Type B pancreatic cell (in vitro differentiated cells): ENCODE measurements around the gene CAMTA1. TPM values are rescaled to one million over a fixed set of nuclear protein-coding genes. Genes with fewer than 3 reads are reported as not detected.
A peak's percentile ranks its signal among the peaks of the same experiment; 100 is the strongest.

Source experiments
- DNase-seq: peaks from one replicate; pipeline ENCODE4 v3.0.0; 2021; ENCODE audit warnings: mixed read lengths; ENCODE audit not compliant: unreplicated experiment; ENCODE audit errors: extremely low spot score
- H3K27ac Mint-ChIP-seq: 2 replicates; pipeline ENCODE4 v1.8.0; 2021; ENCODE audit warnings: mild to moderate bottlenecking, mixed read lengths
- H3K27me3 Mint-ChIP-seq: 2 replicates; pipeline ENCODE4 v1.8.0; 2021; ENCODE audit warnings: mixed read lengths
- H3K36me3 Mint-ChIP-seq: 2 replicates; pipeline ENCODE4 v1.8.0; 2021; ENCODE audit warnings: mixed read lengths
- H3K4me1 Mint-ChIP-seq: one replicate; pipeline ENCODE4 v1.8.0; 2021; ENCODE audit warnings: mixed read lengths; ENCODE audit not compliant: unreplicated experiment
- H3K4me3 Mint-ChIP-seq: 2 replicates; pipeline ENCODE4 v1.8.0; 2021; ENCODE audit warnings: mild to moderate bottlenecking, mixed read lengths
- H3K9me3 Mint-ChIP-seq: 2 replicates; pipeline ENCODE4 v1.8.0; 2021; ENCODE audit warnings: mixed read lengths
- CTCF ChIP-seq: fragments of 200-600 bp; sonication (generic); conservative IDR thresholded peaks from 2 replicates; pipeline ENCODE4 v1.5.0; 2021; ENCODE audit warnings: antibody characterized with exemption, mild to moderate bottlenecking
- total RNA-seq: library from RNA; stranded (reverse); gene quantifications from 2 replicates; pipeline ENCODE4 v1.2.1, GENCODE V29; 2021; ENCODE audit warnings: low replicate concordance

CAMTA1 gene
- total RNA-seq, 1 donor from 2014 or later, result 82.5 TPM

- no peaks in the 10 kb centered on the region for H3K9me3 Mint-ChIP-seq
- H3K36me3 Mint-ChIP-seq, result no peaks in the 10 kb centered on the region
- no peak overlapping the region for H3K4me3 Mint-ChIP-seq
- DNase-seq, result no peak
- peaks cover 56% of the 10 kb centered on the region for H3K4me1 Mint-ChIP-seq
- peaks cover 4% of the 10 kb centered on the region for H3K27me3 Mint-ChIP-seq
- H3K27ac Mint-ChIP-seq, result no peak overlapping the region
- TF ChIP-seq CTCF, result peak; percentile 53
These were observed 754.5 kb downstream of the CAMTA1 start for GRCh38 chr1:7539769-7540175.

GRCh38 chr1:7540816-7541215, 755.6 kb downstream of the CAMTA1 start:
- Mint-ChIP-seq H3K9me3 (no peaks in the 10 kb centered on the region), H3K36me3 (no peaks in the 10 kb centered on the region), H3K4me1 (peaks cover 54% of the 10 kb centered on the region), H3K27me3 (peaks cover 4% of the 10 kb centered on the region), H3K4me3 (peak overlapping the region; percentile 39), H3K27ac (peak overlapping the region; percentile 0)
- TF ChIP-seq CTCF, result no peak
- no peak for DNase-seq

- no peak for DNase-seq
- no peaks in the 10 kb centered on the region for H3K36me3 Mint-ChIP-seq
These were observed 756.4 kb downstream of the CAMTA1 start for GRCh38 chr1:7541629-7542028.

GRCh38 chr1:7543718-7544090, 758.5 kb downstream of the CAMTA1 start:
- DNase-seq, result no peak
- Mint-ChIP-seq H3K9me3 (peaks cover 4% of the 10 kb centered on the region), H3K4me3 (no peak overlapping the region), H3K27me3 (no peaks in the 10 kb centered on the region), H3K27ac (no peak overlapping the region), H3K36me3 (no peaks in the 10 kb centered on the region), H3K4me1 (peaks cover 27% of the 10 kb centered on the region)
- no peak for TF ChIP-seq CTCF

More at GRCh38 chr1:7541629-7542028, 756.4 kb downstream of the CAMTA1 start:
- Mint-ChIP-seq H3K27me3 (peaks cover 3% of the 10 kb centered on the region), H3K27ac (no peak overlapping the region), H3K4me1 (peaks cover 46% of the 10 kb centered on the region), H3K4me3 (no peak overlapping the region), H3K9me3 (no peaks in the 10 kb centered on the region)
- TF ChIP-seq CTCF, result no peak

- H3K4me1 Mint-ChIP-seq, result peaks cover 28% of the 10 kb centered on the region
- peaks cover 4% of the 10 kb centered on the region for H3K27me3 Mint-ChIP-seq
- peak overlapping the region; percentile 82 for H3K27ac Mint-ChIP-seq
- peak overlapping the region; percentile 54 for H3K4me3 Mint-ChIP-seq
- H3K9me3 Mint-ChIP-seq, result peaks cover 4% of the 10 kb centered on the region
- DNase-seq, result no peak
- no peak for TF ChIP-seq CTCF
- H3K36me3 Mint-ChIP-seq, result no peaks in the 10 kb centered on the region
These were observed 764.3 kb downstream of the CAMTA1 start for GRCh38 chr1:7549277-7550161.
